Gastrocnemius medialis (tissue), 4 donors: ENCODE measurements around the gene COX14. TPM values are rescaled to one million over a fixed set of nuclear protein-coding genes. Genes with fewer than 3 reads are reported as not detected.
A peak's percentile ranks its signal among the peaks of the same experiment; 100 is the strongest.

Source experiments
- ATAC-seq, 2 donors: fragments of 150-250 bp; one replicate each; pipeline ENCODE4 v1.9.1; 2016
- DNase-seq, 2 donors: peaks; one replicate each; pipeline ENCODE4 v3.0.0-alpha.2; 2019
- H3K27ac ChIP-seq, 4 donors: fragments of 200-600 bp; sonication (generic); 1 replicate in 1 of 4; 2 replicates in 3 of 4; pipeline ENCODE4 v1.5.1; 2016 to 2018; ENCODE audit warnings: mild to moderate bottlenecking in 2 of 4, moderate library complexity in 1 of 4
- H3K27me3 ChIP-seq, 3 donors: fragments of 200-600 bp; sonication (generic) in 2 of 3; 1 replicate in 1 of 3; 2 replicates in 2 of 3; pipeline versions ENCODE4 v1.5.1 to v1.6.0; 2016 to 2019; ENCODE audit warnings: mild to moderate bottlenecking in 1 of 3, moderate library complexity in 1 of 3
- H3K36me3 ChIP-seq, 2 donors: fragments of 200-600 bp; sonication (generic) in 1 of 2; one replicate each; pipeline ENCODE4 v1.5.1; 2017 to 2018
- H3K4me1 ChIP-seq, 2 donors: fragments of 200-600 bp; sonication (generic) in 1 of 2; one replicate each; pipeline ENCODE4 v1.5.1; 2016 to 2017; ENCODE audit warnings: mild to moderate bottlenecking in 2 of 2
- H3K4me3 ChIP-seq, 4 donors: fragments of 200-600 bp; sonication (generic) in 3 of 4; 1 replicate in 1 of 4; 2 replicates in 3 of 4; pipeline ENCODE4 v1.5.1; 2016 to 2019; ENCODE audit warnings: mild to moderate bottlenecking in 2 of 4
- H3K9me3 ChIP-seq, 3 donors: fragments of 200-600 bp; sonication (generic) in 2 of 3; 1 replicate in 1 of 3; 2 replicates in 2 of 3; pipeline ENCODE4 v1.5.1; 2016 to 2019
- CTCF ChIP-seq, 5 experiments: fragments of 450-650 bp in 3 of 5; fragments of 200-600 bp in 2 of 5; sonication (generic) in 2 of 5; IDR thresholded peaks in 4 of 5; conservative IDR thresholded peaks in 1 of 5; 1 replicate in 4 of 5; 2 replicates in 1 of 5; pipeline ENCODE4 v1.5.1; 2016 to 2019; ENCODE audit warnings: antibody characterized with exemption in 5 of 5, mild to moderate bottlenecking in 3 of 5, moderate library complexity in 3 of 5
- POLR2A ChIP-seq, 2 donors: fragments of 450-650 bp; IDR thresholded peaks; one replicate each; pipeline ENCODE4 v1.6.1; 2017; ENCODE audit warnings: antibody characterized with exemption in 2 of 2, mild to moderate bottlenecking in 2 of 2, moderate library complexity in 2 of 2
- in situ Hi-C, 4 donors: fragments of 200-750 bp; cut with MboI; loops; one replicate each; pipeline versions ENCODE4 v1.15.0 to v1.8.0; 2017; ENCODE audit warnings: low sequenced_read_pairs in 4 of 4
- intact Hi-C: fragments of 100-400 bp; cut with DNase I; formaldehyde crosslinking; loops from one replicate; pipeline ENCODE4 v1.15.1; 2023; ENCODE audit warnings: low total_unique reads
- total RNA-seq, 4 donors: library from RNA; depleted of rRNA; stranded (reverse); fragments of >200 nt; gene quantifications; one replicate each; pipeline versions ENCODE4 v1.1.0 to v1.2.3, GENCODE V29; 2016

Gene COX14
- total RNA-seq, 4 donors from 2014 or later = 98.8 to 137 (median 106) TPM

GRCh38 chr12:50102646-50103309, 9.3 kb upstream of the COX14 start:
- TF ChIP-seq POLR2A (IDR thresholded peaks at IDR 0.05) (no peak), CTCF (IDR thresholded peaks at IDR 0.05 in 4 of 5, conservative IDR thresholded peaks at IDR 0.05 in 1 of 5) (no peak)
- intact Hi-C loops (loop anchor here (1.0 kb wide), 1 partner anchor 13 kb away; no protein-coding TSS in a partner anchor), in situ Hi-C loops (loop anchor here in 1 of 4 donors (10.0 kb wide), 1 partner anchor 62 kb away; the partner anchor contains the start of gene CERS5)
- Histone ChIP-seq H3K9me3 (no peaks in the 10 kb centered on the region), H3K4me3 (no peak overlapping the region), H3K27me3 (no peaks in the 10 kb centered on the region), H3K36me3 (peaks cover 0 to 30% of the 10 kb centered on the region in 2 donors), H3K4me1 (peaks cover 50 to 52% of the 10 kb centered on the region in 2 donors), H3K27ac (peak overlapping the region; percentile 92 to 95 (median 95))
- ATAC-seq (peak in 1 of 2 donors; percentile 17), DNase-seq (peak in 1 of 2 donors; percentile 78)

GRCh38 chr12:50103351-50103750, 8.7 kb upstream of the COX14 start:
- Histone ChIP-seq H3K27me3 (no peaks in the 10 kb centered on the region), H3K36me3 (peaks cover 0 to 24% of the 10 kb centered on the region in 2 donors), H3K27ac (peak overlapping the region; percentile 92 to 95 (median 95)), H3K4me3 (no peak overlapping the region), H3K9me3 (no peaks in the 10 kb centered on the region), H3K4me1 (peaks cover 56 to 58% of the 10 kb centered on the region in 2 donors)
- DNase-seq (no peak), ATAC-seq (no peak)
- in situ Hi-C loops (loop anchor here in 1 of 4 donors (10.0 kb wide), 1 partner anchor 61 kb away; the partner anchor contains the start of gene CERS5), intact Hi-C loops (loop anchor here (1.0 kb wide), 1 partner anchor 14 kb away; no protein-coding TSS in a partner anchor)
- no peak for TF ChIP-seq CTCF (IDR thresholded peaks at IDR 0.05 in 4 of 5, conservative IDR thresholded peaks at IDR 0.05 in 1 of 5)
- TF ChIP-seq POLR2A (IDR thresholded peaks at IDR 0.05) = no peak

- Histone ChIP-seq H3K4me3 (peak within 1 kb of the TSS; percentile 43 to 55 (median 51)), H3K9me3 (no peaks in the 10 kb centered on the region), H3K4me1 (peaks cover 61 to 62% of the 10 kb centered on the region in 2 donors), H3K27ac (peak within 1 kb of the TSS; percentile 92 to 95 (median 95)), H3K27me3 (no peaks in the 10 kb centered on the region), H3K36me3 (peaks cover 0 to 19% of the 10 kb centered on the region in 2 donors)
- ATAC-seq = peak; percentile 75 to 78
- TF ChIP-seq POLR2A (IDR thresholded peaks at IDR 0.05) = peak; percentile 81 to 93
- peak in 1 of 5 experiments; percentile 27 for TF ChIP-seq CTCF (IDR thresholded peaks at IDR 0.05 in 4 of 5, conservative IDR thresholded peaks at IDR 0.05 in 1 of 5)
- DNase-seq = peak; percentile 65 to 93
- in situ Hi-C loops (loop anchor here in 1 of 4 donors (10.0 kb wide), 1 partner anchor 61 kb away; the partner anchor contains the start of gene CERS5), intact Hi-C loops (loop anchor here (1.0 kb wide), 1 partner anchor 15 kb away; no protein-coding TSS in a partner anchor)
Measured at GRCh38 chr12:50103767-50104321, 8.2 kb upstream of the COX14 start, which contains the start of gene GPD1. Gene GPD1 (plus strand): TSS chr12:50104008. CDS start chr12:50104051, 43 bp downstream.

GRCh38 chr12:50104417-50105366, 7.3 kb upstream of the COX14 start:
- H3K9me3 ChIP-seq = no peaks in the 10 kb centered on the region
- peak; percentile 46 to 60 for ATAC-seq
- peak; percentile 39 to 88 for DNase-seq
- peak overlapping the region; percentile 92 to 95 (median 95) for H3K27ac ChIP-seq
- no peaks in the 10 kb centered on the region for H3K27me3 ChIP-seq
- intact Hi-C loops = no loop called here
- H3K4me1 ChIP-seq = peaks cover 70% of the 10 kb centered on the region in 2 donors
- in situ Hi-C loops = loop anchor here in 1 of 4 donors (10.0 kb wide), 1 partner anchor 60 kb away; the partner anchor contains the start of gene CERS5
- peak overlapping the region; percentile 43 to 55 (median 51) for H3K4me3 ChIP-seq
- TF ChIP-seq CTCF (IDR thresholded peaks at IDR 0.05 in 4 of 5, conservative IDR thresholded peaks at IDR 0.05 in 1 of 5) (no peak), POLR2A (IDR thresholded peaks at IDR 0.05) (peak in 1 of 2 donors; percentile 21)
- peaks cover 0 to 11% of the 10 kb centered on the region in 2 donors for H3K36me3 ChIP-seq
